NCI-H510A treated with DMSO at 0.1 percent for 48 hours (cell line): Measurements from ENCODE around the gene WDR7.
A peak's percentile ranks its signal among the peaks of the same experiment; 100 is the strongest.

Experiments used
- DNase-seq: peaks from one replicate; lab custom pipeline; 2025; lab: John Stamatoyannopoulos, UW

WDR7 gene

GRCh38 chr18:56804395-56804794, 153.2 kb downstream of the WDR7 start:
- DNase-seq, result no peak

DNA sequence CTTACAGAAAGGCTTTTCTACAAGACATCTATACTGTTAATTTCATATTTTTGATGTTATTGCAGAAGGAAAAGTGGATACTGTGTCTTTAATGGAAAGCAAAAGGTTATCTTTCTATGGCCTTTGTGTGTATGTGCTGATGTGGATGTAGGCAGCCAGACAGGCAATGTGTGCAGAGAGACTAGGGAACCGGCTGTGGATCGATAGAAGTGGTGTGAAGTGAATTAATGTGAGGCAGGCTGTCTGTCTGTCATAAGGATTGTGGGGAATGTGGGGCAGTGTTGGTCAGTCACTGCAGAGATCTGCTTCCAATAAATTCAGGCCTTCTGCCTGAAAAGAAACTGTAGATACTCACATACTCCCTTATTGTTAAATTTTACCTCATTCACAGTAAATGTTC, 156.7 kb downstream of the WDR7 start:
- DNase-seq, result no peak

GRCh38 chr18:56812674-56813073, 161.5 kb downstream of the WDR7 start:
- no peak for DNase-seq

DNA sequence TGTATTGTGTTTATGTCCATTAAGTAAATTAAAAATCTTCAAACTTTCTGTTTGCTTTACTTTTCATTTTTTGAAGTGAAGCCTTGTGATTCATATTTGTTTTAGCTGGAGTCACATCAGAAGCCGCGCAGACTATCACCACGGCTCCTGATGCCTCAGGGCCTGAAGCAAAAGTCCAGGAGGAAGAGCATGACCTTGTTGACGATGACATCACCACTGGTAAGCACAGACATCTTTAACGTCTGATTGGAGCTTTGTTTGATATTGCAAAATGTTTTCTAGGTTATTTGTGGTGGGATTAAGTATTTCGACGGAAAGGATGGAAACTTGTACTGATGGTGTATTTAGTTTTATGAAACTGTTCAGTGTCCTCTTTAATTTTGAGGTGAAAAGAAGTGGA, 164.8 kb downstream of the WDR7 start:
- DNase-seq, result no peak

DNA sequence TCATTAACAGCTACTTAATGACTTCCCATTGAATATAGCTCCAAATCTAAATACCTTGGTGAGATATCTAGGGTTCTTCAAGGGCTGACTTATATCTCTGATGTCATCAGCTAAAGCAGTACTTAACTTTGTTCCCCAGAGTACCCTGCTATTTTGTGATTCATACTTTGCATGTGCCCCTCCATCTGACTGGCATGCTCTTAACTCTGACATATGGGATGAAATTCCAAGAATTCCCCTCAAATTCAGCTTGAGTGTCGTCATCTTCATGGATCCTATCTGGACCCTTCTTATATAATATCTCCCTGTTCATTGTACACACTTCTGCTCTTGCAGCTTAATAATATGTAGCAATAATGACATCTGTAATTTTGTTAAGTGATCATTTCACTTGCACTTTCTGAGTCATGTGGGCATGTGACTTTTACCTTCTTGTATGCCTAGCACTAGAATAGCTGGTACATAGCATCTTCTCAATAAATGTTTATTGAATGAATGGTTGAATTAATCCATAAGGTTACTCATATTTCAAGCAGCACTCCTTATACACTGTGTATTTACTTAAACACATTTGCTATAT, 172.9 kb downstream of the WDR7 start:
- DNase-seq, result no peak

DNA sequence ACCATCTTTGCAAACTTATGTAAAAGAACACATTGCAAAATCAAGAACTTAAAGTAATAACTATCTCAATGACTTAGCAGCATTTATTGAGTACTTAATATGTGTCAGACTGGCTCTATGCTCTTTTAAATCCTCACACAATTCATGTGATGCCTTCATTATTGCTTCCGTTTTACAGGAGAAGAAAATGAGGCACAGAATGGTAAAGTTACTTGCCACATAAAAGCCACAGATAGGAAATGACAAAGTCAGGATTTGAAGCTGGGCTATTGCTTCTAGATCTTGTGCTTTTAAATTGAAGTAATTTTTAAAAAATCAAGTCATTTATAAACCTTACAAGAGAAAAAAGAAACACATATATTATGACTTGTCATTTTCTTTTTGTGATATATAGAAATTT, 174.2 kb downstream of the WDR7 start:
- no peak for DNase-seq

DNA sequence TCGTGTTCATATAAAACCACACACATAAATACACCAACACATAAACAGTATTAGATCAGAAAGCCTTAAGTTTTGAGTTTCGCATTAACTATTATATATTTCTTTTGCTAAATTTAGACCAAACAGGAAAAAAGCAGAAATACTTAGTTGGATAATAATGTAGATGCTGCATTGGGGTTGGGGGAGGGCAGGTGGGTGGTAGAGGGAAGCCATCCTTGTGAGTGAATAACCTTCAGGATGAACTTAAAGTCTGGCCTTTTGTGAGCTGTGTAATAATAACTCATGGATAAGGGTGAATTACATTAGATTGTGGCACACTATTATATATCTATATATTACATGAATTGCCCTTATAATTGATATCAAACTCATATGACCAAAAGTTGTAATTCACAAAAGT, 174.7 kb downstream of the WDR7 start:
- no peak for DNase-seq

- DNase-seq, result no peak
Observed at GRCh38 chr18:56831988-56832387, 180.8 kb downstream of the WDR7 start.

DNA sequence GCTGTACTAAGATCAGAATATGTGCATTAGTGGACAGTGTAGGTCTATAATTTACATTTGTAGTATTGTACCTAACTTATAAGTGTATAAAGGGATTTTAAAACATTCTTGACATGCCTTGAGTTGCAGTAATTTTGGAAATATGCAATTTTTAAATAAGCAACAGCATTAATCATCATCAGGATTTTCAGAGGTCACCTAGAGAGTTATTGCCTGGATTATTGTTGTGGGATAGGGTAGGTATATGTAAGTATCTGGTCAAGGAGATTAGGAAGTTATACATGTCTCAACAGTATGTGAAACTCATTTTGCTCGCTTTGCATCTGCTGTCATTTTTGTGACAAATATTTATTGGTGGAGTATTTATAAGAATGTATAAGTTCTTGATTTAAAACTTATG, 184.2 kb downstream of the WDR7 start:
- DNase-seq, result no peak

GRCh38 chr18:56836173-56836572, 185.0 kb downstream of the WDR7 start:
- no peak for DNase-seq

- DNase-seq, result no peak
Observed at GRCh38 chr18:56841836-56842235, 190.7 kb downstream of the WDR7 start.

DNA sequence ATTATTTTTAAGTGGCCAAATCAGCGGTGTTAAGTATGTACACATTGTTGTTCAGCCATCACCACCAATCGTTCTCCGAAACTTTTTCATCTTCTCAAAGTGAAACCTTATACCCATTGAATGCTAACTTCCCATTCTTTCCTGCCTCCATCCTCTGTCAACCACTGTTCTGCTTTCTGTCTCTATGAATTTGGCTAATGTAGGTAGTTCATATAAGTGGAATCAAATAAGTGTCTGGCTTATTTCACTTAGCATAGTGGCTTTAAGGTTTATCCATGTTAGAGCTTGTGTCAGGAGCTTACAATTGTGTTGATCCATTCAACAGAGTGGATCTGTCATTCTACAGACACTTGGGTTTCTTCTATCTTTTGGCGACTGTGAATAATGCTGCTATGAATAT, 192.1 kb downstream of the WDR7 start:
- DNase-seq, result no peak

GRCh38 chr18:56844556-56844955, 193.4 kb downstream of the WDR7 start:
- DNase-seq, result no peak

DNA sequence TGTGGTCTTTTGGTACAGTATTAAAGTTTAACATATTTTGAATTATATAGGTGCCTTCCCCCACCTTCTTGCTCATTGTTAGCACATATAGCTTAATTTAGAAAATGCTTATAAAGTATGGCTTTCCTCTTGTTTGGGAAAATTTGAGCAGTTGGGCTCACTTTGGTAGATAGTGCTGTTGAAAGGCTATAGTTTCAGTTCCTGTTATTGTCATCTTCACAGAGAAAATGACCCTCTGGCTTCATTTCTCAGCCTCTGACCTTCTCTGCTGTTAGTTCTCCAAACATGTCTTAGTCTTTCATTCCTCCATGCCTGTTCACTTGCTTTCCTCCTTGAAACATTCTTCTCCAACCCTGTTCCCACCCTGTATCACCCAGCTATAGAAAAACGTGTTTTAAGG, 200.6 kb downstream of the WDR7 start:
- no peak for DNase-seq

DNA sequence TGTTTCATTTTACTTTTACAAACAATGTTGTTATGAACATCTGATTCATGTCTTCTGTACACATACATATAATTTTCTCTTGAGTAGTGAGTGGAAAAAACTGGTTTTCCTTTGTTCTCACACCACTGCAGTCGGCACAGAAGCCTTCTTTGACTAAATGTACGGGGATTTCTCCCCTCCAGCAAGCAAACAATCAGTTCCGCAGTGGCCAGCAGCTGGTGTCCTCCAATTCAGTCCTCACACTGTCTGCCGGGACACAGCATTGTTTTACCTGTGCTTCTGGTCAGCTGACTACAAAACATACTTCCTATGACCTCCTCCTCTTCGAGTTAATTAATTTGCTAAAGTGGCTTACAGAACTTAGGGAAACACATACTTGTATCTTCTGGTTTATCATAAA, 202.8 kb downstream of the WDR7 start:
- DNase-seq, result no peak

- no peak for DNase-seq
Observed at GRCh38 chr18:56861244-56861643, 210.1 kb downstream of the WDR7 start.

GRCh38 chr18:56869189-56869777, 218.1 kb downstream of the WDR7 start:
- DNase-seq, result peak; percentile 78

GRCh38 chr18:56870982-56871381, 219.8 kb downstream of the WDR7 start:
- DNase-seq, result no peak

GRCh38 chr18:56872140-56872539, 221.0 kb downstream of the WDR7 start:
- DNase-seq, result no peak

- peak; percentile 48 for DNase-seq
Observed at GRCh38 chr18:56873441-56874140, 222.4 kb downstream of the WDR7 start.

DNA sequence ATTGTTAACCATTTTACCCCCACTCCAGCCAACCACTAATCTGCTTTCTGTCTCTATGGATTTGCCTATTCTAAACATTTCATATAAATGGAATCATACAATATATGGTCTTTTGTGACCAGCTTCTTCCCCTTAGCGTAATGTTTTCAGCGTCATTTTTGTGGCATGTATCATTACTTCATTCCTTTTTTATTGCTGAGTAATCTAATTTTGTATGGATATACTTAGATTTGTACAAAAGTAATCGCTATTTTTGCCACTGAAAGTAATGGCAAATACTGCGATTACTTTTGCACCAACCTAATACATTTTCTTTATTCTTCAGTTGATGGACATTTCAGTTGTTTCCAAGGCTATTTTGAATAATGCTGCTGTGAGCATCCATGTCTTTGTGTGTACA, 227.6 kb downstream of the WDR7 start:
- DNase-seq, result no peak

GRCh38 chr18:56884511-56884910, 233.4 kb downstream of the WDR7 start:
- DNase-seq, result no peak

DNA sequence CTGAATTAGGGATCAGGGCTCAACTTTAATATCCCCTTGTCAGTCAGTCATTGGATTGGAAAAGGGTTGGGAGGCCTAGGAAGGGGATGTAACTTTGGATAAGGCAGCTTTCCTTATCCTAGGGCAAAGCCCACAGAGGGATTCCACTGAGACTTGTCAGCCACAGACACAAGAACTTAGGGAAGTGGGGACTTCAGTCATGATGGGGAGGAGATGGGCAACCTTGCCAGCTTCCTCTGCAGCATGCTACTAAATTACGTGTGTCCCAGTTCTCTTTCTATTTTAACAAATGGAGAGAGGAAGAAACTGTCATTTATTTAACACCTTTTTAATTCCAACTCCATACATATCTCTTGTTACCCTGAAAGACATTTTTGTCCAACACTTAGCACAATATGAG, 237.8 kb downstream of the WDR7 start:
- no peak for DNase-seq

GRCh38 chr18:56889621-56890020, 238.5 kb downstream of the WDR7 start:
- no peak for DNase-seq
